DND-41 (cell line): ENCODE results near the gene PPM1E.

Experiments
- EZH2 ChIP-seq: IDR thresholded peaks from 3 replicates; pipeline ENCODE4 v1.6.1; 2012; ENCODE audit warnings: borderline replicate concordance, low read depth, mild to moderate bottlenecking, moderate library complexity, low read length, inconsistent platforms; ENCODE audit not compliant: severe bottlenecking
- TF ChIP-seq, protein P1 (sequence below): IDR thresholded peaks from 2 replicates; pipeline ENCODE4 v1.5.1; 2012; ENCODE audit warnings: borderline replicate concordance, low read length, moderate library complexity, mild to moderate bottlenecking; ENCODE audit not compliant: poor library complexity, severe bottlenecking; ENCODE audit errors: extremely low read depth

DNA sequence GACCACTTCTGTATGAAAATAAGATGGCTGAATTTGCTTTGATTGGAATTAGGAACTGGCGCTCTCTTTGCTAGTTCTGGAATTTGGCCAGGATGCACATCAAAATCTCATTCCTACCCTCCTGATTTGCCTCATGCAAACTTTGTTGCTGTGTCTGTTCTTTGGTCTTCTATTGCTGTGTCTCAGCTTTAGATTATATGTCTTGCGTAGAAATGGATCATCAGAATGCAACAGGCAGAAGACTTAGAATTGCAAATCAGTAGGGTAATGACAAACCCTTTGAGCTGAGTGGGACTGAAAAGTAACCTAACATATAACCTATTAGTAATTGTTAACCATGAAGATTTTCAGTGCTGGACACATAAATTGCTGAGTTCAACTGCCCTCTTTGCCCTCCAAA, 33.0 kb upstream of the PPM1E start:
- TF ChIP-seq, protein P1, sequence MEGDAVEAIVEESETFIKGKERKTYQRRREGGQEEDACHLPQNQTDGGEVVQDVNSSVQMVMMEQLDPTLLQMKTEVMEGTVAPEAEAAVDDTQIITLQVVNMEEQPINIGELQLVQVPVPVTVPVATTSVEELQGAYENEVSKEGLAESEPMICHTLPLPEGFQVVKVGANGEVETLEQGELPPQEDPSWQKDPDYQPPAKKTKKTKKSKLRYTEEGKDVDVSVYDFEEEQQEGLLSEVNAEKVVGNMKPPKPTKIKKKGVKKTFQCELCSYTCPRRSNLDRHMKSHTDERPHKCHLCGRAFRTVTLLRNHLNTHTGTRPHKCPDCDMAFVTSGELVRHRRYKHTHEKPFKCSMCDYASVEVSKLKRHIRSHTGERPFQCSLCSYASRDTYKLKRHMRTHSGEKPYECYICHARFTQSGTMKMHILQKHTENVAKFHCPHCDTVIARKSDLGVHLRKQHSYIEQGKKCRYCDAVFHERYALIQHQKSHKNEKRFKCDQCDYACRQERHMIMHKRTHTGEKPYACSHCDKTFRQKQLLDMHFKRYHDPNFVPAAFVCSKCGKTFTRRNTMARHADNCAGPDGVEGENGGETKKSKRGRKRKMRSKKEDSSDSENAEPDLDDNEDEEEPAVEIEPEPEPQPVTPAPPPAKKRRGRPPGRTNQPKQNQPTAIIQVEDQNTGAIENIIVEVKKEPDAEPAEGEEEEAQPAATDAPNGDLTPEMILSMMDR, result no peak
- no peak for TF ChIP-seq EZH2
